Measurements from ENCODE around the gene M6PR.
A peak's percentile ranks its signal among the peaks of the same experiment; 100 is the strongest.

The M6PR gene

GRCh38 chr12:8949342-8950220, at the start of gene M6PR:
M6PR (minus strand) TSS chr12:8949645; CDS start chr12:8946404, 3,241 bp downstream.
- DNase-seq = peak; percentile 91

- DNase-seq = peak; percentile 79
Measured at GRCh38 chr12:8996682-8997405, 47.4 kb upstream of the M6PR start.

GRCh38 chr12:8995021-8995775, 45.8 kb upstream of the M6PR start:
- DNase-seq = no peak

GRCh38 chr12:8993827-8994226, 44.4 kb upstream of the M6PR start:
- no peak for DNase-seq

GRCh38 chr12:8991371-8992345, 42.2 kb upstream of the M6PR start:
- peak; percentile 52 for DNase-seq

- DNase-seq = peak; percentile 73
Measured at GRCh38 chr12:8989413-8989812, 40.0 kb upstream of the M6PR start, which contains the start of gene KLRG1. KLRG1 (plus strand) TSS chr12:8989546; CDS start chr12:8989636, 90 bp downstream.

- DNase-seq = peak; percentile 61
Measured at GRCh38 chr12:8987685-8988084, 38.2 kb upstream of the M6PR start.

- DNase-seq = no peak
Measured at GRCh38 chr12:8987163-8987562, 37.7 kb upstream of the M6PR start.

GRCh38 chr12:8985213-8985754, 35.8 kb upstream of the M6PR start:
- DNase-seq = no peak

GRCh38 chr12:8980137-8980536, 30.7 kb upstream of the M6PR start:
- DNase-seq = no peak

GRCh38 chr12:8970432-8970831, 21.0 kb upstream of the M6PR start:
- no peak for DNase-seq

GRCh38 chr12:8969861-8970411, 20.5 kb upstream of the M6PR start:
- DNase-seq = no peak

GRCh38 chr12:8968761-8969160, 19.3 kb upstream of the M6PR start:
- no peak for DNase-seq

- DNase-seq = peak; percentile 55
Measured at GRCh38 chr12:8960176-8960575, 10.7 kb upstream of the M6PR start.

- DNase-seq = no peak
Measured at GRCh38 chr12:8958066-8958465, 8.6 kb upstream of the M6PR start.

- DNase-seq = no peak
Measured at GRCh38 chr12:8957561-8957960, 8.1 kb upstream of the M6PR start.

GRCh38 chr12:8956772-8957171, 7.3 kb upstream of the M6PR start:
- DNase-seq = no peak

- DNase-seq = no peak
Measured at GRCh38 chr12:8956073-8956472, 6.6 kb upstream of the M6PR start.

- peak; percentile 89 for DNase-seq
Measured at GRCh38 chr12:8953773-8954402, 4.4 kb upstream of the M6PR start.

- peak; percentile 62 for DNase-seq
Measured at GRCh38 chr12:8951744-8952143, 2.3 kb upstream of the M6PR start.
